Glomerular visceral epithelial cell (primary cell): ENCODE data around the gene NDUFS2.

Experiments used
- DNase-seq: peaks from one replicate; pipeline ENCODE4 v3.0.0-alpha.2; 2016; ENCODE audit errors: extremely low spot score

NDUFS2 gene

GRCh38 chr1:161195171-161195570, 7.0 kb upstream of the NDUFS2 start:
- no peak for DNase-seq

GRCh38 chr1:161196111-161196510, 6.1 kb upstream of the NDUFS2 start:
- no peak for DNase-seq

- no peak for DNase-seq
Observed at GRCh38 chr1:161196521-161197451, 5.4 kb upstream of the NDUFS2 start.

GRCh38 chr1:161197560-161198193, 4.5 kb upstream of the NDUFS2 start:
- DNase-seq = no peak

GRCh38 chr1:161198194-161198896, 3.8 kb upstream of the NDUFS2 start:
- DNase-seq = no peak

GRCh38 chr1:161198897-161199431, 3.2 kb upstream of the NDUFS2 start, which contains the start of gene ADAMTS4:
TSS of gene ADAMTS4 (minus strand) at chr1:161199054. CDS start at chr1:161198627, 427 bp downstream.
- no peak for DNase-seq

- no peak for DNase-seq
Observed at GRCh38 chr1:161199506-161200139, 2.5 kb upstream of the NDUFS2 start.

- DNase-seq = no peak
Observed at GRCh38 chr1:161200421-161200991, 1.7 kb upstream of the NDUFS2 start.

- DNase-seq = no peak
Observed at GRCh38 chr1:161200992-161201835, 953 bp upstream of the NDUFS2 start.

GRCh38 chr1:161206411-161207140, 4.4 kb downstream of the NDUFS2 start:
- no peak for DNase-seq

- no peak for DNase-seq
Observed at GRCh38 chr1:161207173-161207572, 5.0 kb downstream of the NDUFS2 start.

- DNase-seq = peak; percentile 77
Observed at GRCh38 chr1:161209790-161210409, 7.7 kb downstream of the NDUFS2 start.

GRCh38 chr1:161214369-161214768, 12.2 kb downstream of the NDUFS2 start:
- DNase-seq = no peak

- DNase-seq = no peak
Observed at GRCh38 chr1:161215076-161215475, 12.9 kb downstream of the NDUFS2 start, which contains the start of gene FCER1G. TSS of gene FCER1G (plus strand) at chr1:161215295. CDS start at chr1:161215322, 27 bp downstream.

- peak; percentile 89 for DNase-seq
Observed at GRCh38 chr1:161216945-161217712, 15.0 kb downstream of the NDUFS2 start.

- DNase-seq = no peak
Observed at GRCh38 chr1:161217831-161218230, 15.7 kb downstream of the NDUFS2 start.

- no peak for DNase-seq
Observed at GRCh38 chr1:161218301-161219077, 16.3 kb downstream of the NDUFS2 start.
